Bronchial epithelial cell (primary cell): ENCODE measurements around the gene PIR. TPM values are rescaled to one million over a fixed set of nuclear protein-coding genes. Genes with fewer than 3 reads are reported as not detected.

Source experiments
- DNase-seq: peaks from one replicate; pipeline ENCODE4 v3.0.0-alpha.2; 2010; ENCODE audit warnings: low read depth
- FAIRE-seq: peaks from 2 replicates; lab custom pipeline; 2011; peaks lifted over from hg19 to GRCh38; lab: Jason Lieb, UNC
- H3K27me3 ChIP-seq: 2 replicates; pipeline ENCODE4 v1.5.1; 2011; ENCODE audit warnings: low read length; ENCODE audit not compliant: control insufficient read depth, insufficient read depth
- H3K36me3 ChIP-seq: 2 replicates; pipeline ENCODE4 v1.5.1; 2011; ENCODE audit warnings: low read length; ENCODE audit not compliant: control insufficient read depth, insufficient read depth
- H3K4me3 ChIP-seq: 2 replicates; pipeline ENCODE4 v1.5.1; 2011; ENCODE audit warnings: mild to moderate bottlenecking, low read depth, low read length, control low read depth
- CTCF ChIP-seq: IDR thresholded peaks from 2 replicates; pipeline ENCODE4 v1.5.1; 2011; ENCODE audit warnings: mild to moderate bottlenecking, moderate library complexity, low read length, control low read depth, inconsistent platforms; ENCODE audit not compliant: insufficient read depth, severe bottlenecking
- total RNA-seq: library from RNA; depleted of rRNA; stranded (reverse); fragments of >200 nt; gene quantifications from 2 replicates; pipeline ENCODE4 v1.2.1, GENCODE V29; 2014

The PIR gene
- total RNA-seq, 1 donor from 2014 or later: 23.7 TPM

- Histone ChIP-seq H3K36me3 (no peaks in the 10 kb centered on the region), H3K4me3 (no peak overlapping the region), H3K27me3 (no peaks in the 10 kb centered on the region)
- FAIRE-seq: peak; percentile 76
- TF ChIP-seq CTCF: peak; percentile 38
- DNase-seq: peak; percentile 54
Measured at GRCh38 chrX:15349046-15349445, 144.1 kb downstream of the PIR start.

GRCh38 chrX:15345976-15346375, 147.2 kb downstream of the PIR start:
- no peaks in the 10 kb centered on the region for H3K36me3 ChIP-seq
- TF ChIP-seq CTCF: no peak
- no peaks in the 10 kb centered on the region for H3K27me3 ChIP-seq
- no peak overlapping the region for H3K4me3 ChIP-seq
- FAIRE-seq: no peak
- no peak for DNase-seq

GRCh38 chrX:15344106-15344505, 149.0 kb downstream of the PIR start:
- FAIRE-seq (no peak), DNase-seq (no peak)
- no peaks in the 10 kb centered on the region for H3K27me3 ChIP-seq
- no peaks in the 10 kb centered on the region for H3K36me3 ChIP-seq
- H3K4me3 ChIP-seq: no peak overlapping the region
- TF ChIP-seq CTCF: no peak

GRCh38 chrX:15343075-15343476, 150.1 kb downstream of the PIR start:
- no peak for FAIRE-seq
- H3K4me3 ChIP-seq: no peak overlapping the region
- H3K27me3 ChIP-seq: no peaks in the 10 kb centered on the region
- no peaks in the 10 kb centered on the region for H3K36me3 ChIP-seq
- peak; percentile 29 for DNase-seq
- no peak for TF ChIP-seq CTCF

GRCh38 chrX:15340867-15341266, 152.3 kb downstream of the PIR start:
- Histone ChIP-seq H3K27me3 (no peaks in the 10 kb centered on the region), H3K4me3 (no peak overlapping the region), H3K36me3 (no peaks in the 10 kb centered on the region)
- DNase-seq (no peak), FAIRE-seq (no peak)
- no peak for TF ChIP-seq CTCF

GRCh38 chrX:15336023-15336413, 157.1 kb downstream of the PIR start:
- H3K36me3 ChIP-seq: peaks cover 3% of the 10 kb centered on the region
- no peak for TF ChIP-seq CTCF
- DNase-seq: peak; percentile 86
- H3K27me3 ChIP-seq: no peaks in the 10 kb centered on the region
- peak overlapping the region; percentile 78 for H3K4me3 ChIP-seq
- FAIRE-seq: no peak
